Bronchial epithelial cell (primary cell): ENCODE results near the gene ANK3. TPM values are rescaled to one million over a fixed set of nuclear protein-coding genes. Genes with fewer than 3 reads are reported as not detected.

Experiments used
- DNase-seq: peaks from one replicate; pipeline ENCODE4 v3.0.0-alpha.2; 2010; ENCODE audit warnings: low read depth
- FAIRE-seq: peaks from 2 replicates; lab custom pipeline; 2011; peaks lifted over from hg19 to GRCh38; lab: Jason Lieb, UNC
- H3K27me3 ChIP-seq: 2 replicates; pipeline ENCODE4 v1.5.1; 2011; ENCODE audit warnings: low read length; ENCODE audit not compliant: control insufficient read depth, insufficient read depth
- H3K36me3 ChIP-seq: 2 replicates; pipeline ENCODE4 v1.5.1; 2011; ENCODE audit warnings: low read length; ENCODE audit not compliant: control insufficient read depth, insufficient read depth
- H3K4me3 ChIP-seq: 2 replicates; pipeline ENCODE4 v1.5.1; 2011; ENCODE audit warnings: mild to moderate bottlenecking, low read depth, low read length, control low read depth
- total RNA-seq: library from RNA; depleted of rRNA; stranded (reverse); fragments of >200 nt; gene quantifications from 2 replicates; pipeline ENCODE4 v1.2.1, GENCODE V29; 2014
- TF ChIP-seq, protein P1 (sequence below): IDR thresholded peaks from 2 replicates; pipeline ENCODE4 v1.5.1; 2011; ENCODE audit warnings: mild to moderate bottlenecking, moderate library complexity, low read length, control low read depth, inconsistent platforms; ENCODE audit not compliant: insufficient read depth, severe bottlenecking

The ANK3 gene
- total RNA-seq, 1 donor from 2014 or later, result 7.9 TPM

DNA sequence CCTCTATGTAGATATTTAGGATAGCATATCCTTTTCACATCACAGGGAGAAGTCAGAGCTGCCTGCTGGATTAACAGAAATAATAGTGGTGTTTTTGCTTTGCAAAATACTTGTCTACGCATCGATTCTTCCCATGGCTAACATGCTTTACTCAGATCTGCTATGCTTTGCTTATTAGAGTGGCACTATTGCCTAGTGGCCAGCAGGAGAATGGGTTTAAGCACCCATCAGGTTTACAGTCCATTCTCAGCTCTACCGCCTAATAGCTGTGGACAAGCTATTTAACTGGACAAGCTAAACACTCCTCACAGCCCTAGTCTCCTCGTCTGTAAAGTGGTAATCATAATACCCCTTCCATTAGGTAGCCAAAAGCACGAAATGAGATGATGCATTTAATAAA is 265.1 kb downstream of the ANK3 start:
- H3K4me3 ChIP-seq, result no peak overlapping the region
- no peaks in the 10 kb centered on the region for H3K36me3 ChIP-seq
- TF ChIP-seq, protein P1, sequence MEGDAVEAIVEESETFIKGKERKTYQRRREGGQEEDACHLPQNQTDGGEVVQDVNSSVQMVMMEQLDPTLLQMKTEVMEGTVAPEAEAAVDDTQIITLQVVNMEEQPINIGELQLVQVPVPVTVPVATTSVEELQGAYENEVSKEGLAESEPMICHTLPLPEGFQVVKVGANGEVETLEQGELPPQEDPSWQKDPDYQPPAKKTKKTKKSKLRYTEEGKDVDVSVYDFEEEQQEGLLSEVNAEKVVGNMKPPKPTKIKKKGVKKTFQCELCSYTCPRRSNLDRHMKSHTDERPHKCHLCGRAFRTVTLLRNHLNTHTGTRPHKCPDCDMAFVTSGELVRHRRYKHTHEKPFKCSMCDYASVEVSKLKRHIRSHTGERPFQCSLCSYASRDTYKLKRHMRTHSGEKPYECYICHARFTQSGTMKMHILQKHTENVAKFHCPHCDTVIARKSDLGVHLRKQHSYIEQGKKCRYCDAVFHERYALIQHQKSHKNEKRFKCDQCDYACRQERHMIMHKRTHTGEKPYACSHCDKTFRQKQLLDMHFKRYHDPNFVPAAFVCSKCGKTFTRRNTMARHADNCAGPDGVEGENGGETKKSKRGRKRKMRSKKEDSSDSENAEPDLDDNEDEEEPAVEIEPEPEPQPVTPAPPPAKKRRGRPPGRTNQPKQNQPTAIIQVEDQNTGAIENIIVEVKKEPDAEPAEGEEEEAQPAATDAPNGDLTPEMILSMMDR, result no peak
- no peak for FAIRE-seq
- no peak for DNase-seq
- no peaks in the 10 kb centered on the region for H3K27me3 ChIP-seq

DNA sequence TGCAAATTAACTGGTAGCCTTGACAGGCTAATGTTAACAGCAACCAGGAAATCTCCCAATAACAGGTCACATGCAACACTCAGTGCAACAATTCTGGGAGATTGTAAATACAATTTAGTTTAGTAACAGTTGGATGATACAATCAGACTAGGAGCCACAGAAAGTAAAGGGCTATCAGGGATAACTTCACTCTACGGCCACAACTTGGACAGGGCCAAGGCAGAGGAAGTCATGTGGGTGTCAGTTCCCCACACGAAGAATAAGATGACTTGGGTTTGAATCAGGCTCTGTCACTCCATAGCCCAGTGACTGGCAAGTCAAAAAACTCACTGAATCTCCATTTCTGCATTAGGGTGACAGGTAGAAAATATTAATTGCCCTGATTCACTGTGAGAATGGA is 266.0 kb downstream of the ANK3 start:
- no peaks in the 10 kb centered on the region for H3K27me3 ChIP-seq
- TF ChIP-seq, protein P1, result no peak
- no peak overlapping the region for H3K4me3 ChIP-seq
- H3K36me3 ChIP-seq, result no peaks in the 10 kb centered on the region
- FAIRE-seq (peak; percentile 72), DNase-seq (no peak)

DNA sequence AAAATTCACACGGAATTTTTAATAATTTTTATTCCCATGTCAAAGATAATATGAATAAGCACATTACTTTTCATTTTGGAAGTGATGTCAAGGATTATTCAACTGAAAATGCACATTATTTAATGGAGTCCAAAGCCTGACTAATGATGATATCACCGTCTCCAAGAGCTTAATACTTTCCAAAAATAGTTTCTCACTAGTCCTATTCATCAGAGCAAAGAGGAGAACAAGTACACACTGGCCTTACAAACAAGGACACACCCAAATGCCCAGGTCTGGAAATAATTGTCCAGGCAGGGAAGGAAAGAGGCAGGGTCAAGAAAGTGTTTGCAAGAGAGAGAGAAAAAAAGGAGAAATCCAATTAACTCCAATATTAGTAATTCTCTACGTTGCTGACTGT is 266.5 kb downstream of the ANK3 start:
- H3K36me3 ChIP-seq, result no peaks in the 10 kb centered on the region
- FAIRE-seq (no peak), DNase-seq (peak; percentile 99)
- TF ChIP-seq, protein P1, result no peak
- no peaks in the 10 kb centered on the region for H3K27me3 ChIP-seq
- H3K4me3 ChIP-seq, result no peak overlapping the region

DNA sequence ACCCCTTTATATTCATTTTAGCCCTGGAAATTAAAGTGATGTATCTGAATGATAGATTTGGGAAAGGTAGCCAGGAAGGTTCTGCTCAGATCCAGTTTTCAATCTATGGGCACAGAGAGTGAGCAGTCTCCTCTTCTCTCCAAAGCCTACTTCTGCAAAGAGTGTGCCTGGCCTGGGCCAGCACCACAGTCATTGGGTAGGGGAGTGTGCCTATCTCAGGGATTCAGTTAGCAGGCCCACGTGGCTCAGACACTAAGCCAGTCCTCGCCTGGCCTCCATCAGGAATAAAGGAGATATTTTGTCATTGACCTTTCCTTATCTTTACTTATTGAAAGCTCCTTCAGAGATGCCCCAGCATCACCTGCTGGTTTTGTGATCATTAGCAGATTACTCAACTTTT is 267.5 kb downstream of the ANK3 start:
- no peak overlapping the region for H3K4me3 ChIP-seq
- DNase-seq (no peak), FAIRE-seq (no peak)
- TF ChIP-seq, protein P1, result no peak
- H3K36me3 ChIP-seq, result no peaks in the 10 kb centered on the region
- H3K27me3 ChIP-seq, result no peaks in the 10 kb centered on the region

DNA sequence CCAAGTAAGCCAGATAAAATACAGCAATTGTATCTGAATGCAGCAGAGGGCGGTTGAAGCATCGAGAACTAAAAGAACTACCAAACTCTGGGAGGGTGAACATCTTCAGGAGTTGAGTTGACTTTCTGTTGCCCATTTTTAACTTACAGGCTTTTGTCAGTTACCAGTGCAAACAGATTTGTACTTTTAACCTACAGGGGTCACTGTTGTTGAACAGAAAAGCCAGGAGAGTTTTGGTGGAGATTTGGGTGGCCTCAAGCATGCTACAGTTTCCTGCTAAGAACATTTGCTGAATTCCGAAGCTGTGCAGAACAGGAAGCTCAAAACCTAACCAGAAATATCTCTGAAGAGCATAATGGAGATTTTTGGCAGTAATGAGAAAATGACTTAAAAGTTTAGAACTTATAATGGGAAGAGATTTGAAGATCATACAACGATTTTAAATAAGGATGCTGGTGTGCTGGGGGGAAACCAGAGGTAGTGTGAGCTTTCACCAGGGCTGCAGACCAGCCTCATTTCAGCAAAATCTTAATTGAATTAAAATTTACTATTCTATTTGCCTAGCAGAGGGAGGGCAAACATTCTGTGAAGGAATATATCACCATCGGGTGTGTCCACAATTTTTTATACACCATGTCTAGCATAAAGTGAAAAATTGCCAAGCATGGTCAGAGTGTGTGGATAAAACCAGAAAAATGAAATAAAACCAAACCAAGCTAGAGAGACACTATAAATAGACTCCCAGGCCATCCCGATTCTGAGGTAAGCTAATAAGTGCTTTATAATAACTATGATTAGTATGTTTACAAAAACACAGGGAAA is 274.7 kb downstream of the ANK3 start:
- no peak overlapping the region for H3K4me3 ChIP-seq
- TF ChIP-seq, protein P1, result peak; percentile 62
- no peaks in the 10 kb centered on the region for H3K36me3 ChIP-seq
- DNase-seq (peak; percentile 64), FAIRE-seq (no peak)
- no peaks in the 10 kb centered on the region for H3K27me3 ChIP-seq
